HEK293 (cell line): Measurements from ENCODE around the gene SH2D2A.

Source experiments
- HOXC10 ChIP-seq: sonication (generic); formaldehyde crosslinking; IDR thresholded peaks from 2 replicates; pipeline ENCODE4 v1.8.1; 2023; ENCODE audit warnings: mild to moderate bottlenecking, missing genetic modification reagents
- KLF10 ChIP-seq: fragments of 450-650 bp; IDR thresholded peaks from 2 replicates; pipeline ENCODE4 v1.5.1; 2018; ENCODE audit warnings: missing biosample characterization, mild to moderate bottlenecking, missing genetic modification characterization
- TCF7L2 ChIP-seq: IDR thresholded peaks from 2 replicates; pipeline ENCODE4 v1.6.1; 2011; ENCODE audit warnings: low read depth, mild to moderate bottlenecking, inconsistent platforms, low read length, moderate library complexity, borderline replicate concordance
- ZBTB17 ChIP-seq: fragments of 450-650 bp; formaldehyde crosslinking; IDR thresholded peaks from 2 replicates; pipeline ENCODE4 v1.5.1; 2016; ENCODE audit warnings: missing biosample characterization, missing genetic modification characterization
- ZBTB20 ChIP-seq: fragments of 450-650 bp; formaldehyde crosslinking; IDR thresholded peaks from 2 replicates; pipeline ENCODE4 v1.5.1; 2016; ENCODE audit warnings: missing biosample characterization, missing genetic modification characterization
- ZBTB8A ChIP-seq: fragments of 450-650 bp; formaldehyde crosslinking; IDR thresholded peaks from 2 replicates; pipeline ENCODE4 v1.5.1; 2016; ENCODE audit warnings: missing biosample characterization, missing genetic modification characterization
- ZFP3 ChIP-seq: fragments of 450-650 bp; formaldehyde crosslinking; IDR thresholded peaks from 2 replicates; pipeline ENCODE4 v1.5.1; 2016; ENCODE audit warnings: low read depth, missing biosample characterization, missing genetic modification characterization
- ZNF10 ChIP-seq: fragments of 450-650 bp; formaldehyde crosslinking; IDR thresholded peaks from 2 replicates; pipeline ENCODE4 v1.5.1; 2017; ENCODE audit warnings: missing biosample characterization, missing genetic modification characterization
- ZNF175 ChIP-seq: fragments of 450-650 bp; formaldehyde crosslinking; IDR thresholded peaks from 2 replicates; pipeline ENCODE4 v1.5.1; 2016; ENCODE audit warnings: missing biosample characterization, missing genetic modification characterization
- ZNF19 ChIP-seq: fragments of 450-650 bp; formaldehyde crosslinking; IDR thresholded peaks from 2 replicates; pipeline ENCODE4; 2016; ENCODE audit warnings: missing biosample characterization, missing genetic modification characterization, low read depth
- ZNF2 ChIP-seq: fragments of 450-650 bp; formaldehyde crosslinking; IDR thresholded peaks from 2 replicates; pipeline ENCODE4 v1.5.1; 2016; ENCODE audit warnings: missing biosample characterization, missing genetic modification characterization
- ZNF202 ChIP-seq: fragments of 450-650 bp; formaldehyde crosslinking; IDR thresholded peaks from 2 replicates; pipeline ENCODE4 v1.5.1; 2016; ENCODE audit warnings: missing biosample characterization, missing genetic modification characterization, borderline replicate concordance
- ZNF394 ChIP-seq: fragments of 450-650 bp; formaldehyde crosslinking; IDR thresholded peaks from 2 replicates; pipeline ENCODE4 v1.5.1; 2016; ENCODE audit warnings: missing biosample characterization, missing genetic modification characterization, mild to moderate bottlenecking, moderate library complexity, borderline replicate concordance
- ZNF423 ChIP-seq: fragments of 450-650 bp; formaldehyde crosslinking; IDR thresholded peaks from 2 replicates; pipeline ENCODE4 v1.5.1; 2016; ENCODE audit warnings: missing biosample characterization, missing genetic modification characterization
- ZNF510 ChIP-seq: fragments of 450-650 bp; formaldehyde crosslinking; IDR thresholded peaks from 2 replicates; pipeline ENCODE4 v1.5.1; 2018; ENCODE audit warnings: mild to moderate bottlenecking, missing genetic modification characterization, missing biosample characterization; ENCODE audit not compliant: insufficient replicate concordance
- ZNF596 ChIP-seq: fragments of 450-650 bp; IDR thresholded peaks from 2 replicates; pipeline ENCODE4 v1.5.0; 2018; ENCODE audit warnings: missing biosample characterization, mild to moderate bottlenecking, missing genetic modification characterization, moderate library complexity
- ZNF623 ChIP-seq: fragments of 450-650 bp; formaldehyde crosslinking; IDR thresholded peaks from 2 replicates; pipeline ENCODE4 v1.5.1; 2016; ENCODE audit warnings: missing biosample characterization, missing genetic modification characterization
- ZNF629 ChIP-seq: fragments of 450-650 bp; formaldehyde crosslinking; IDR thresholded peaks from 2 replicates; pipeline ENCODE4 v1.5.1; 2017; ENCODE audit warnings: missing biosample characterization, missing genetic modification characterization
- ZNF76 ChIP-seq: fragments of 450-650 bp; formaldehyde crosslinking; IDR thresholded peaks from 2 replicates; pipeline ENCODE4; 2016; ENCODE audit warnings: low read depth, missing biosample characterization, missing genetic modification characterization, borderline replicate concordance
- ZNF768 ChIP-seq: fragments of 450-650 bp; formaldehyde crosslinking; IDR thresholded peaks from 2 replicates; pipeline ENCODE4 v1.5.1; 2018; ENCODE audit warnings: missing biosample characterization, mild to moderate bottlenecking, missing genetic modification characterization
- ZNF785 ChIP-seq: fragments of 450-650 bp; formaldehyde crosslinking; IDR thresholded peaks from 2 replicates; pipeline ENCODE4 v1.5.1; 2016; ENCODE audit warnings: missing biosample characterization, missing genetic modification characterization
- ZSCAN30 ChIP-seq: fragments of 450-650 bp; IDR thresholded peaks from 2 replicates; pipeline ENCODE4 v1.5.1; 2018; ENCODE audit warnings: missing biosample characterization, mild to moderate bottlenecking, missing genetic modification characterization, moderate library complexity
- ZXDB ChIP-seq: fragments of 450-650 bp; formaldehyde crosslinking; IDR thresholded peaks from 2 replicates; pipeline ENCODE4 v1.5.1; 2016; ENCODE audit warnings: missing biosample characterization, missing genetic modification characterization
- TF ChIP-seq, protein P1 (sequence below): fragments of 450-650 bp; formaldehyde crosslinking; IDR thresholded peaks from 2 replicates; pipeline ENCODE4 v1.5.1; 2016; ENCODE audit warnings: missing biosample characterization, missing genetic modification characterization, low read depth
- TF ChIP-seq, protein P2 (sequence below): fragments of 450-650 bp; formaldehyde crosslinking; IDR thresholded peaks from 2 replicates; pipeline ENCODE4 v1.5.1; 2016; ENCODE audit warnings: missing biosample characterization, missing genetic modification characterization
- TF ChIP-seq, protein P3 (sequence below): fragments of 450-650 bp; formaldehyde crosslinking; IDR thresholded peaks from 2 replicates; pipeline ENCODE4 v1.5.1; 2016; ENCODE audit warnings: missing biosample characterization, missing genetic modification characterization
- TF ChIP-seq, protein P4 (sequence below): fragments of 450-650 bp; formaldehyde crosslinking; IDR thresholded peaks from 2 replicates; pipeline ENCODE4 v1.5.1; 2016; ENCODE audit warnings: missing biosample characterization, missing genetic modification characterization

SH2D2A gene

DNA sequence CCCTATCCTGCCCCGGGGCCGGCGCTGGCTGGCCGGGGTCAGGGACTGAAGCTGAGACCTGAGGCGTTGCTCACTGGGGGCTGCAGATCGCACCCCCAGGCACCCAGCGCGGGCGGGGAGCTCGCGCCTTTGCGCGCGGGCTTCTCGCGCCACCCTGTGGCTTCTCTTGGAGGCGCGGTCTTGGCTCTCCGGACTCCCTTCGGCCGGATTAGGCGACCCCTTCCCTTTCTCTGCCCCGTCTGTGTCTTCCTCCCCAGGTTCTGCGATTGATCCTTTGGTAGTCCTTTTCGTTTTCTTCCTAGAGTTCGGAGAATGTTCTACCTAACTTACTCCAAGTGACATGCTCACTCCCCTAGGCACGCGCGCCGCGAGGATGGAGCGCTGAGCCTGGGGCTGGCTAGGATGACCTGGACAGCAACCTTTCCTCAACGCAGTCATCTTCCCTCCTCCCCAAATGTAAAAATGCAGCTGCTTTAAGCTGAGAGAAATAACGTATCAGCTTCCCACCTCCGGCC lies 43.5 kb upstream of the SH2D2A start (continued):
- TF ChIP-seq ZNF596 (tag by site-specific recombination) = no peak
- no peak for TF ChIP-seq ZNF19 (tag by site-specific recombination)
- TF ChIP-seq ZNF175 (tag by site-specific recombination) = no peak
- TF ChIP-seq, protein P1, sequence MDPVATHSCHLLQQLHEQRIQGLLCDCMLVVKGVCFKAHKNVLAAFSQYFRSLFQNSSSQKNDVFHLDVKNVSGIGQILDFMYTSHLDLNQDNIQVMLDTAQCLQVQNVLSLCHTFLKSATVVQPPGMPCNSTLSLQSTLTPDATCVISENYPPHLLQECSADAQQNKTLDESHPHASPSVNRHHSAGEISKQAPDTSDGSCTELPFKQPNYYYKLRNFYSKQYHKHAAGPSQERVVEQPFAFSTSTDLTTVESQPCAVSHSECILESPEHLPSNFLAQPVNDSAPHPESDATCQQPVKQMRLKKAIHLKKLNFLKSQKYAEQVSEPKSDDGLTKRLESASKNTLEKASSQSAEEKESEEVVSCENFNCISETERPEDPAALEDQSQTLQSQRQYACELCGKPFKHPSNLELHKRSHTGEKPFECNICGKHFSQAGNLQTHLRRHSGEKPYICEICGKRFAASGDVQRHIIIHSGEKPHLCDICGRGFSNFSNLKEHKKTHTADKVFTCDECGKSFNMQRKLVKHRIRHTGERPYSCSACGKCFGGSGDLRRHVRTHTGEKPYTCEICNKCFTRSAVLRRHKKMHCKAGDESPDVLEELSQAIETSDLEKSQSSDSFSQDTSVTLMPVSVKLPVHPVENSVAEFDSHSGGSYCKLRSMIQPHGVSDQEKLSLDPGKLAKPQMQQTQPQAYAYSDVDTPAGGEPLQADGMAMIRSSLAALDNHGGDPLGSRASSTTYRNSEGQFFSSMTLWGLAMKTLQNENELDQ (tag by site-specific recombination) = no peak
- no peak for TF ChIP-seq KLF10 (tag by site-specific recombination)
- no peak for TF ChIP-seq ZNF423 (tag by site-specific recombination)
- no peak for TF ChIP-seq ZNF785
- TF ChIP-seq, protein P2, sequence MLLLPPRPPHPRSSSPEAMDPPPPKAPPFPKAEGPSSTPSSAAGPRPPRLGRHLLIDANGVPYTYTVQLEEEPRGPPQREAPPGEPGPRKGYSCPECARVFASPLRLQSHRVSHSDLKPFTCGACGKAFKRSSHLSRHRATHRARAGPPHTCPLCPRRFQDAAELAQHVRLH (tag by site-specific recombination) = no peak
- no peak for TF ChIP-seq ZNF623 (tag by site-specific recombination)
- no peak; the same call in 1 of the 2 replicates for TF ChIP-seq ZNF394 (tag by site-specific recombination)
- TF ChIP-seq ZXDB (tag by site-specific recombination) = no peak; the same call in 1 of the 2 replicates
- TF ChIP-seq ZFP3 (tag by site-specific recombination) = no peak
- TF ChIP-seq, protein P3, sequence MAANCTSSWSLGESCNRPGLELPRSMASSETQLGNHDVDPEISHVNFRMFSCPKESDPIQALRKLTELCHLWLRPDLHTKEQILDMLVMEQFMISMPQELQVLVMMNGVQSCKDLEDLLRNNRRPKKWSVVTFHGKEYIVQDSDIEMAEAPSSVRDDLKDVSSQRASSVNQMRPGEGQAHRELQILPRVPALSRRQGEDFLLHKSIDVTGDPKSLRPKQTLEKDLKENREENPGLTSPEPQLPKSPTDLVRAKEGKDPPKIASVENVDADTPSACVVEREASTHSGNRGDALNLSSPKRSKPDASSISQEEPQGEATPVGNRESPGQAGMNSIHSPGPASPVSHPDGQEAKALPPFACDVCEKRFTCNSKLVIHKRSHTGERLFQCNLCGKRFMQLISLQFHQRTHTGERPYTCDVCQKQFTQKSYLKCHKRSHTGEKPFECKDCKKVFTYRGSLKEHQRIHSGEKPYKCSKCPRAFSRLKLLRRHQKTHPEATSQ (tag by site-specific recombination) = no peak
- no peak for TF ChIP-seq ZNF10
- no peak for TF ChIP-seq ZSCAN30 (tag by site-specific recombination)
- TF ChIP-seq ZNF629 (tag by site-specific recombination) = no peak
- TF ChIP-seq ZNF202 = no peak
- peak; percentile 88 for TF ChIP-seq ZBTB17 (tag by site-specific recombination)
- TF ChIP-seq, protein P4, sequence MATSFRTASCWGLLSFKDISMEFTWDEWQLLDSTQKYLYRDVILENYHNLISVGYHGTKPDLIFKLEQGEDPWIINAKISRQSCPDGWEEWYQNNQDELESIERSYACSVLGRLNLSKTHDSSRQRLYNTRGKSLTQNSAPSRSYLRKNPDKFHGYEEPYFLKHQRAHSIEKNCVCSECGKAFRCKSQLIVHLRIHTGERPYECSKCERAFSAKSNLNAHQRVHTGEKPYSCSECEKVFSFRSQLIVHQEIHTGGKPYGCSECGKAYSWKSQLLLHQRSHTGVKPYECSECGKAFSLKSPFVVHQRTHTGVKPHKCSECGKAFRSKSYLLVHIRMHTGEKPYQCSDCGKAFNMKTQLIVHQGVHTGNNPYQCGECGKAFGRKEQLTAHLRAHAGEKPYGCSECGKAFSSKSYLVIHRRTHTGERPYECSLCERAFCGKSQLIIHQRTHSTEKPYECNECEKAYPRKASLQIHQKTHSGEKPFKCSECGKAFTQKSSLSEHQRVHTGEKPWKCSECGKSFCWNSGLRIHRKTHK (tag by site-specific recombination) = no peak
- TF ChIP-seq ZNF768 (tag by site-specific recombination) = no peak
- TF ChIP-seq ZNF76 (tag by site-specific recombination) = no peak
- TF ChIP-seq TCF7L2 = no peak
- TF ChIP-seq ZBTB20 (tag by site-specific recombination) = peak; percentile 51; the same call in 1 of the 2 replicates
- 0 out of 2 replicates have a peak, but pooled peaks have one; percentile 31 for TF ChIP-seq ZBTB8A (tag by site-specific recombination)
- TF ChIP-seq ZNF2 (tag by site-specific recombination) = 0 out of 2 replicates have a peak, but pooled peaks have one; percentile 59
- no peak for TF ChIP-seq HOXC10 (CRISPR knock-in tag)
- no peak for TF ChIP-seq ZNF510
